Measurements from ENCODE around the gene SMC1B.

Gene SMC1B, protein sequence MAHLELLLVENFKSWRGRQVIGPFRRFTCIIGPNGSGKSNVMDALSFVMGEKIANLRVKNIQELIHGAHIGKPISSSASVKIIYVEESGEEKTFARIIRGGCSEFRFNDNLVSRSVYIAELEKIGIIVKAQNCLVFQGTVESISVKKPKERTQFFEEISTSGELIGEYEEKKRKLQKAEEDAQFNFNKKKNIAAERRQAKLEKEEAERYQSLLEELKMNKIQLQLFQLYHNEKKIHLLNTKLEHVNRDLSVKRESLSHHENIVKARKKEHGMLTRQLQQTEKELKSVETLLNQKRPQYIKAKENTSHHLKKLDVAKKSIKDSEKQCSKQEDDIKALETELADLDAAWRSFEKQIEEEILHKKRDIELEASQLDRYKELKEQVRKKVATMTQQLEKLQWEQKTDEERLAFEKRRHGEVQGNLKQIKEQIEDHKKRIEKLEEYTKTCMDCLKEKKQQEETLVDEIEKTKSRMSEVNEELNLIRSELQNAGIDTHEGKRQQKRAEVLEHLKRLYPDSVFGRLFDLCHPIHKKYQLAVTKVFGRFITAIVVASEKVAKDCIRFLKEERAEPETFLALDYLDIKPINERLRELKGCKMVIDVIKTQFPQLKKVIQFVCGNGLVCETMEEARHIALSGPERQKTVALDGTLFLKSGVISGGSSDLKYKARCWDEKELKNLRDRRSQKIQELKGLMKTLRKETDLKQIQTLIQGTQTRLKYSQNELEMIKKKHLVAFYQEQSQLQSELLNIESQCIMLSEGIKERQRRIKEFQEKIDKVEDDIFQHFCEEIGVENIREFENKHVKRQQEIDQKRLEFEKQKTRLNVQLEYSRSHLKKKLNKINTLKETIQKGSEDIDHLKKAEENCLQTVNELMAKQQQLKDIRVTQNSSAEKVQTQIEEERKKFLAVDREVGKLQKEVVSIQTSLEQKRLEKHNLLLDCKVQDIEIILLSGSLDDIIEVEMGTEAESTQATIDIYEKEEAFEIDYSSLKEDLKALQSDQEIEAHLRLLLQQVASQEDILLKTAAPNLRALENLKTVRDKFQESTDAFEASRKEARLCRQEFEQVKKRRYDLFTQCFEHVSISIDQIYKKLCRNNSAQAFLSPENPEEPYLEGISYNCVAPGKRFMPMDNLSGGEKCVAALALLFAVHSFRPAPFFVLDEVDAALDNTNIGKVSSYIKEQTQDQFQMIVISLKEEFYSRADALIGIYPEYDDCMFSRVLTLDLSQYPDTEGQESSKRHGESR

DNA sequence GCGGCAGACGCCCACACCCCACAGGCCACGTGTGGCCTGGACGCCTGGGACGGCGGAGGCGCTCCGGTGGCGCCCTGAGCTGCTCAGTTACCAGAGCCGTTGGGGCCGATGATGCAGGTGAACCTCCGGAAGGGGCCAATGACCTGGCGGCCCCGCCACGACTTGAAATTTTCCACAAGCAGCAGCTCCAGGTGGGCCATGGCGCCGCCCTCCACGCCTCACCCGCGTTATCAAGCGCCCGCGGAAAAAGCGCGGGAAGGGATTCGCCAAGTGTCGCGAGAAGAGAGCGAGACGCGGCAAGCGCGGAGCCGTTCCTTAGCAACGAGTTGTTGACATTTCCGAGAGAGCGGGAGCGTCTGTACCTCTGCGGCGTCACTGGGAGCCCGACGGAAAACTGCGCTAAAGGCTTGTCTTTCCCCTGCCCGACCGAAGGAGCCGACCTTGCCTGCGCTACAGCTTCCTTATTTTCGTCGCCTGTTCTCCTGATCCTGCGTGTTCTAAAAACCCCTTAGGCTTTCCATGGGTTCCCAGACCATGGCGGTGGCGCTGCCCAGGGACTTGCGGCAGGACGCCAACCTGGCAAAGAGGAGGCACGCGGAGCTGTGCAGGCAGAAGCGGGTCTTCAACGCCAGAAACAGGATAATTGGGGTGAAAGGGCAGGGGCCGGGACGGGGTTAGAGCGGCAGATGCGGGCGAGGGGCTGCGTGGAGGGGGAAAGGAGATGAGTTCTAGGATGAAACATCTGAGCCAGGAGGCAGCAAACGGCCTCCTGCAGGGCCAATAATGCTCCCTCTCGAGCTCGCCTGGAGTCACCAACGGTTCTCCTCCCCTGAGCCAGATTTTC is at the start of gene SMC1B, which contains the start of gene RIBC2:
Gene SMC1B (minus strand): TSS at position 232 of the 844 bp plus-strand sequence. CDS start 32 bp downstream, at position 200.
Gene RIBC2 (plus strand): TSS at position 326 of the 844 bp plus-strand sequence. CDS start 194 bp downstream, at position 520.
- H3K27ac Mint-ChIP-seq = peak within 1 kb of the TSS; percentile 74
- H3K4me1 Mint-ChIP-seq = peaks cover 15% of the 10 kb centered on the region

GRCh38 chr22:45462034-45462655 is 48.7 kb upstream of the SMC1B start:
- H3K27ac Mint-ChIP-seq = no peak overlapping the region
- no peak overlapping the region for H3K4me3 Mint-ChIP-seq
- peaks cover 2% of the 10 kb centered on the region for H3K27me3 Mint-ChIP-seq
- H3K4me1 Mint-ChIP-seq = no peaks in the 10 kb centered on the region
- no peaks in the 10 kb centered on the region for H3K9me3 Mint-ChIP-seq
- DNase-seq = no peak
- ATAC-seq = no peak
- H3K36me3 Mint-ChIP-seq (ENCODE audit: low read depth) = no peaks in the 10 kb centered on the region

More for the DNA sequence above, at the start of gene SMC1B, which contains the start of gene RIBC2:
- Mint-ChIP-seq H3K36me3 (ENCODE audit: low read depth) (peaks cover 4% of the 10 kb centered on the region), H3K9me3 (no peaks in the 10 kb centered on the region), H3K27me3 (no peaks in the 10 kb centered on the region), H3K4me3 (peak within 1 kb of the TSS; percentile 82)
- ATAC-seq (peak; percentile 97), DNase-seq (peak; percentile 88)

- ATAC-seq (no peak), DNase-seq (no peak)
- Mint-ChIP-seq H3K4me3 (no peak overlapping the region), H3K9me3 (no peaks in the 10 kb centered on the region), H3K36me3 (ENCODE audit: low read depth) (no peaks in the 10 kb centered on the region), H3K27me3 (peaks cover under 1% of the 10 kb centered on the region), H3K27ac (no peak overlapping the region), H3K4me1 (no peaks in the 10 kb centered on the region)
Measured at GRCh38 chr22:45460288-45461109, 47.1 kb upstream of the SMC1B start.

DNA sequence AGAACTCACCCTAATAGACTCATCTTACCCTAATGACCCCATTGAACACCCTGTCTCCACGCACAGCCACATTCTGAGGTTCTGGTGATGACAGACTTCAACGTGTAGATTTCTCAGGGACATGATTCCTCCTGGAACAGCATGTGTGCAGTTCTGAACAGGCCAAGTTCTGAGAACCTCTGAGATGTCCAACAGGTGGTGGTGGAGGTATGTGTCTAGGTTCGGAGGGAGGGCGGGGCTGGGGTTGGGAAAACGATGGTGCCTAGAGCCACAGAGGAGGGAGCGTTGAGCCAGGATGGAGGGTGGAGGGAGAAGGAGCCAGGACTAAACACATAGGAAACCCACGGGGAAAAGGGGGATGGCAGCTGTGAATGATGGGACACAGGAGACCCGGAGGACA is 45.8 kb upstream of the SMC1B start:
- Mint-ChIP-seq H3K36me3 (ENCODE audit: low read depth) (no peaks in the 10 kb centered on the region), H3K27me3 (no peaks in the 10 kb centered on the region), H3K9me3 (no peaks in the 10 kb centered on the region), H3K27ac (no peak overlapping the region), H3K4me1 (no peaks in the 10 kb centered on the region), H3K4me3 (no peak overlapping the region)
- no peak for ATAC-seq
- DNase-seq = no peak

DNA sequence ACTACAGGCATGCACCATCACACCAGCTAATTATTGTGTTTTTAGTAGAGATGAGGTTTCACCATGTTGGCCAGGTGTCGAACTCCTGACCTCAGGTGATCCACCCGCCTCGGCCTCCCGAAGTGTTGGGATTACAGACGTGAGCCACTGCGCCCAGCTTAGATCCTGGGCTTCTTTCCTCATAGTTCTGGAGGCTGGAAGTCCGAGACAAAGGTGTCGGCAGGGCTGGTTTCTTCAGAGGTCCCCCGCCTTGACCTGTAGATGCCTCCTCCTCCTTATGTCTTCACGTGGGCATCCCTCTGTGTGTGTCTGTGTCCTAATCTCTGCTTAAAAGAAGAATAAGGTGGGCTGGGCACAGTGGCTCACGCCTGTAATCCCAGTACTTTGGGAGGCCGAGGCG is 45.1 kb upstream of the SMC1B start:
- Mint-ChIP-seq H3K27ac (no peak overlapping the region), H3K4me3 (no peak overlapping the region), H3K27me3 (no peaks in the 10 kb centered on the region), H3K36me3 (ENCODE audit: low read depth) (no peaks in the 10 kb centered on the region), H3K4me1 (no peaks in the 10 kb centered on the region), H3K9me3 (no peaks in the 10 kb centered on the region)
- no peak for ATAC-seq
- DNase-seq = no peak

DNA sequence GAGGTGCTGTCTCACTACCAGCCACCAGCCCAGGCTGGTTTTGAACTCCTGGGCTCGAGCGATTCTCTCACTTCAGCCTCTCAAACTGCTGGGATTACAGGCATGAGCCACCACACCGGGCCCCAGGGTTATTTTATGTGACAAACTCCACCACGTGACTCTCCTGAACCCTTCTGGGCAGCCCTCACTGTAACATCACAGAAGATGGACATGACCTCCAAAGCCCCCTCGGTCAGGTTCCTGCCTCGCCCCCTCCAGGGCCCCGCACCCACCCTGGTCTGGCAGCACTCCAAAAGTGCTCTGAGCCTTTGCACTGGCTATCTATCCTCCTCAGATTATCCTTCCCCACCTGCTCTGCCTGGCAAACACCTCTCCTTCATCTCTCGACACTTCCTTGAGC is 43.4 kb upstream of the SMC1B start:
- Mint-ChIP-seq H3K4me3 (no peak overlapping the region), H3K27me3 (no peaks in the 10 kb centered on the region), H3K4me1 (no peaks in the 10 kb centered on the region), H3K36me3 (ENCODE audit: low read depth) (no peaks in the 10 kb centered on the region), H3K27ac (no peak overlapping the region), H3K9me3 (no peaks in the 10 kb centered on the region)
- ATAC-seq (no peak), DNase-seq (no peak)

- no peaks in the 10 kb centered on the region for H3K9me3 Mint-ChIP-seq
- no peaks in the 10 kb centered on the region for H3K4me1 Mint-ChIP-seq
- ATAC-seq (no peak), DNase-seq (no peak)
- no peaks in the 10 kb centered on the region for H3K36me3 Mint-ChIP-seq (ENCODE audit: low read depth)
- no peak overlapping the region for H3K4me3 Mint-ChIP-seq
- H3K27me3 Mint-ChIP-seq = no peaks in the 10 kb centered on the region
- H3K27ac Mint-ChIP-seq = no peak overlapping the region
Measured at GRCh38 chr22:45455621-45456020, 42.2 kb upstream of the SMC1B start.

GRCh38 chr22:45455212-45455611 is 41.8 kb upstream of the SMC1B start:
- H3K27ac Mint-ChIP-seq = no peak overlapping the region
- H3K4me1 Mint-ChIP-seq = no peaks in the 10 kb centered on the region
- no peaks in the 10 kb centered on the region for H3K27me3 Mint-ChIP-seq
- H3K9me3 Mint-ChIP-seq = no peaks in the 10 kb centered on the region
- H3K4me3 Mint-ChIP-seq = no peak overlapping the region
- DNase-seq (no peak), ATAC-seq (no peak)
- H3K36me3 Mint-ChIP-seq (ENCODE audit: low read depth) = no peaks in the 10 kb centered on the region

- DNase-seq = no peak
- H3K27me3 Mint-ChIP-seq = no peaks in the 10 kb centered on the region
Measured at GRCh38 chr22:45454275-45454674, 40.9 kb upstream of the SMC1B start.

DNA sequence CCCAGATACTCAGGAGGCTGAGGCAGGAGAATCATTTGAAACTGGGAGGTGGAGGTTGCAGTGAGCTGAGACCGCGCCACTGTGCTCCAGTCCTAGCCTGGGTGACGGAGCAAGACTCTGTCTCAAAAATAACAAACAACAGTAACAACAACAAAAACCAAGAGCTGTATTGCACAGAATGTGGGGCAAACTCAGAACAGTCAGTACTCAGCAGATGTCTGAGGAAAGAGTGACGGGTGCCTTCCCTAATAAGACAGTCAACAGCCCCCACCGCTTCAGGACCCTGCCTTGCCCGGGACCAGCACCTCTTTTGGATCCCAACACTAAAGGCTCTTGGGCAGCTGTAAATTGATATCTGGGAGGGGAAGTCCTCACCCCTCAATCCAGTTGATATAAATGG is 40.4 kb upstream of the SMC1B start:
- Mint-ChIP-seq H3K9me3 (no peaks in the 10 kb centered on the region), H3K27me3 (no peaks in the 10 kb centered on the region), H3K4me1 (no peaks in the 10 kb centered on the region), H3K27ac (no peak overlapping the region), H3K4me3 (no peak overlapping the region), H3K36me3 (ENCODE audit: low read depth) (no peaks in the 10 kb centered on the region)
- ATAC-seq (no peak), DNase-seq (no peak)

More at GRCh38 chr22:45454275-45454674, 40.9 kb upstream of the SMC1B start:
- Mint-ChIP-seq H3K9me3 (no peaks in the 10 kb centered on the region), H3K4me3 (no peak overlapping the region), H3K4me1 (no peaks in the 10 kb centered on the region), H3K27ac (no peak overlapping the region), H3K36me3 (ENCODE audit: low read depth) (no peaks in the 10 kb centered on the region)
- no peak for ATAC-seq

DNA sequence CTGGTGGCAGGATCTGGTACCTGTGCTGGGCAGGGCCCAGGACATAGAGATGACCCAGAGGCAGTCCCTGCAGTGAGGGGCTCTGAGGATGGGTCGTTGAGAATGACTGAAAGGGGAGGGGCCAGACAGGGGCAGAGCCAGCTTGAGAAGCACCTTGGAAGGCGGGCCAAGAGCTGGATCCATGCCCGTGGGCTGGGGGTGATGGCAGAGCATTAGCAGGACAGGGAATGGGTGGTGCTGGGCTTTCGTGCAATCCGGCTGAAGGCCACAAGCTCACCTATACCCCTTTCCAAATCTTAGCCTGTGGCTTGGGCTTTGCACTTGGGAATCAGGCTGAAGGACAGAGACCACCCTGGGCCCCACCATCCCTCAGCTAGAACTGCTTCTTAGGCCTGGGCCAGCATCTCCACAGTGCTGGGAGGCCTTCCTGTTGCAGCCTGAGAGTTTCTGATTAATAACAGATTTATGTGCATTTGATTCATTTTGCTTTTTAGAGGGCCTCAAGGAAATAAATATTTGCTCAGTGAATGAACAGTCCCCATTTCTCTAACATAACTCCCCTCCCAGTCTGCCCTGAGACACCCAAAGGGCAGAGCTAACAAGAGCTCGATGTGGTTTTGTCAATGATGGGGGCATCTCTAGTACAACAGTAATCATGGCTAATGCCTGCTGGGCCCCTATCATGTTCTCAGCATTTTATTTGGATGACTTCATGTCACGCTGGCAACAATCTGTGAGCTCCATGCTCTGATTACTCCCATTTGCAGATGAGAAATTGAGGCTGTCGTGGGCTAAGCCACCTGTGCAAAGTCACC is 39.4 kb upstream of the SMC1B start:
- ATAC-seq (no peak), DNase-seq (no peak)
- Mint-ChIP-seq H3K36me3 (ENCODE audit: low read depth) (no peaks in the 10 kb centered on the region), H3K9me3 (no peaks in the 10 kb centered on the region), H3K27me3 (no peaks in the 10 kb centered on the region), H3K4me1 (no peaks in the 10 kb centered on the region), H3K27ac (no peak overlapping the region), H3K4me3 (no peak overlapping the region)

DNA sequence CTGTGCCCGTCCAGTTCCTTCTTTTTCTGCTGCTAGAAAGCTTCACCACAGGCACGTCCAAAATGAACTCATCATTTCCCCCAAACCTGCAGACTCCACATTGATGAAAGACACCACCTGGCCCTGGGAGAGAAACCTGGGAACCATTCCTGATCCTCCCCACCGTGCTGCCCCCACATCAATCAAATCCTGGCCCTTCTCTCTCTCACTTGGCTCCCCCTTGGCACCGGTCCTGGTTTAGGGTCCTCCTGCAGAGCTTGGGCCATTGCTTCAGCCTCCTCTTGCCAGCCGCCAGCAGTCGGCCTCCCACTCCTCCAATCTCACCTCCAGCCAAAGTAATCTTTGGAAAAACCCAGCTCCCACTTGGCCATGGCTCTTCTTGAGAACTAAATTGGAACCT is 38.6 kb upstream of the SMC1B start:
- no peak overlapping the region for H3K4me3 Mint-ChIP-seq
- ATAC-seq = no peak
- H3K9me3 Mint-ChIP-seq = no peaks in the 10 kb centered on the region
- H3K36me3 Mint-ChIP-seq (ENCODE audit: low read depth) = no peaks in the 10 kb centered on the region
- no peaks in the 10 kb centered on the region for H3K27me3 Mint-ChIP-seq
- H3K27ac Mint-ChIP-seq = no peak overlapping the region
- no peaks in the 10 kb centered on the region for H3K4me1 Mint-ChIP-seq
- DNase-seq = no peak

Measured in activated naive CD8-positive, alpha-beta T cell treated with anti-CD3 and anti-CD28 coated beads, Interleukin-2, amount 50 U/mL, for 24 hours (primary cell).